HEK293 (cell line): ENCODE data around the gene AFDN.

ENCODE experiments used
- CTCF ChIA-PET: fragments of 350-600 bp; formaldehyde crosslinking; extraction: SDS; loops from one replicate; lab custom pipeline; 2021; ENCODE audit warnings: antibody characterized with exemption; lab: Yijun Ruan, JAX
- POLR2A ChIA-PET: fragments of 300-600 bp; formaldehyde crosslinking; extraction: SDS; loops from one replicate; lab custom pipeline; 2020; ENCODE audit warnings: antibody characterized with exemption, inconsistent platforms; lab: Yijun Ruan, JAX
- H3K27ac ChIP-seq: fragments of 200-500 bp; sonication (Bioruptor generic); 2 replicates; pipeline ENCODE4 v1.5.1; 2014; ENCODE audit warnings: low read depth, low read length, control low read depth, inconsistent platforms; ENCODE audit errors: extremely low read depth
- H3K36me3 ChIP-seq, 2 experiments: fragments of 200-500 bp in 1 of 2; sonication (Bioruptor generic) in 1 of 2; 1 replicate in 1 of 2; 2 replicates in 1 of 2; pipeline ENCODE4 v1.5.1; 2014 to 2017; ENCODE audit warnings: inconsistent platforms in 2 of 2, low read length in 2 of 2; ENCODE audit not compliant: control insufficient read depth in 2 of 2, insufficient read depth in 1 of 2
- H3K4me1 ChIP-seq: fragments of 200-500 bp; sonication (Bioruptor generic); 2 replicates; pipeline ENCODE4 v1.5.1; 2014; ENCODE audit warnings: mild to moderate bottlenecking, low read length, inconsistent platforms; ENCODE audit not compliant: control insufficient read depth, insufficient read depth
- H3K4me3 ChIP-seq: 2 replicates; pipeline ENCODE4 v1.5.1; 2011; ENCODE audit warnings: low read depth, mild to moderate bottlenecking, control low read depth, low read length, moderate library complexity
- H3K9me3 ChIP-seq: fragments of 200-500 bp; sonication (Bioruptor generic); 2 replicates; pipeline ENCODE4 v1.5.1; 2014; ENCODE audit warnings: low read depth, low read length, inconsistent platforms; ENCODE audit not compliant: control insufficient read depth, insufficient read depth
- KLF17 ChIP-seq: fragments of 450-650 bp; formaldehyde crosslinking; IDR thresholded peaks from 2 replicates; pipeline ENCODE4 v1.5.1; 2016; ENCODE audit warnings: missing biosample characterization, missing genetic modification characterization
- PRDM1 ChIP-seq: fragments of 450-650 bp; formaldehyde crosslinking; IDR thresholded peaks from 2 replicates; pipeline ENCODE4; 2016; ENCODE audit warnings: missing biosample characterization, missing genetic modification characterization
- PRDM6 ChIP-seq: fragments of 450-650 bp; formaldehyde crosslinking; IDR thresholded peaks from 2 replicates; pipeline ENCODE4 v1.5.1; 2017; ENCODE audit warnings: missing biosample characterization, missing genetic modification characterization
- ZBTB8A ChIP-seq: fragments of 450-650 bp; formaldehyde crosslinking; IDR thresholded peaks from 2 replicates; pipeline ENCODE4 v1.5.1; 2016; ENCODE audit warnings: missing biosample characterization, missing genetic modification characterization
- ZNF121 ChIP-seq: fragments of 450-650 bp; formaldehyde crosslinking; IDR thresholded peaks from 2 replicates; pipeline ENCODE4 v1.5.1; 2016; ENCODE audit warnings: missing biosample characterization, missing genetic modification characterization
- ZNF133 ChIP-seq: fragments of 450-650 bp; formaldehyde crosslinking; IDR thresholded peaks from 2 replicates; pipeline ENCODE4 v1.5.1; 2016; ENCODE audit warnings: missing biosample characterization, missing genetic modification characterization
- ZNF366 ChIP-seq: fragments of 450-650 bp; formaldehyde crosslinking; conservative IDR thresholded peaks from 2 replicates; pipeline ENCODE4 v1.5.1; 2016; ENCODE audit warnings: missing biosample characterization, missing genetic modification characterization
- ZNF610 ChIP-seq: fragments of 450-650 bp; formaldehyde crosslinking; IDR thresholded peaks from 2 replicates; pipeline ENCODE4 v1.5.1; 2016; ENCODE audit warnings: missing biosample characterization, missing genetic modification characterization, borderline replicate concordance
- ZSCAN5A ChIP-seq: fragments of 450-650 bp; formaldehyde crosslinking; IDR thresholded peaks from 2 replicates; pipeline ENCODE4 v1.5.1; 2016; ENCODE audit warnings: missing biosample characterization, missing genetic modification characterization
- TF ChIP-seq, protein P1 (sequence below): fragments of 450-650 bp; formaldehyde crosslinking; IDR thresholded peaks from 2 replicates; pipeline ENCODE4 v1.5.0; 2017; ENCODE audit warnings: missing biosample characterization, missing genetic modification characterization, borderline replicate concordance

The AFDN gene

GRCh38 chr6:167781868-167782267 is 44.8 kb upstream of the AFDN start (continued):
- TF ChIP-seq PRDM6 (no peak), ZNF121 (no peak), ZSCAN5A (tag by site-specific recombination) (no peak), ZNF610 (tag by site-specific recombination) (no peak)
- TF ChIP-seq, protein P1, sequence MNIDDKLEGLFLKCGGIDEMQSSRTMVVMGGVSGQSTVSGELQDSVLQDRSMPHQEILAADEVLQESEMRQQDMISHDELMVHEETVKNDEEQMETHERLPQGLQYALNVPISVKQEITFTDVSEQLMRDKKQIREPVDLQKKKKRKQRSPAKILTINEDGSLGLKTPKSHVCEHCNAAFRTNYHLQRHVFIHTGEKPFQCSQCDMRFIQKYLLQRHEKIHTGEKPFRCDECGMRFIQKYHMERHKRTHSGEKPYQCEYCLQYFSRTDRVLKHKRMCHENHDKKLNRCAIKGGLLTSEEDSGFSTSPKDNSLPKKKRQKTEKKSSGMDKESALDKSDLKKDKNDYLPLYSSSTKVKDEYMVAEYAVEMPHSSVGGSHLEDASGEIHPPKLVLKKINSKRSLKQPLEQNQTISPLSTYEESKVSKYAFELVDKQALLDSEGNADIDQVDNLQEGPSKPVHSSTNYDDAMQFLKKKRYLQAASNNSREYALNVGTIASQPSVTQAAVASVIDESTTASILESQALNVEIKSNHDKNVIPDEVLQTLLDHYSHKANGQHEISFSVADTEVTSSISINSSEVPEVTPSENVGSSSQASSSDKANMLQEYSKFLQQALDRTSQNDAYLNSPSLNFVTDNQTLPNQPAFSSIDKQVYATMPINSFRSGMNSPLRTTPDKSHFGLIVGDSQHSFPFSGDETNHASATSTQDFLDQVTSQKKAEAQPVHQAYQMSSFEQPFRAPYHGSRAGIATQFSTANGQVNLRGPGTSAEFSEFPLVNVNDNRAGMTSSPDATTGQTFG (tag by site-specific recombination) = no peak

DNA sequence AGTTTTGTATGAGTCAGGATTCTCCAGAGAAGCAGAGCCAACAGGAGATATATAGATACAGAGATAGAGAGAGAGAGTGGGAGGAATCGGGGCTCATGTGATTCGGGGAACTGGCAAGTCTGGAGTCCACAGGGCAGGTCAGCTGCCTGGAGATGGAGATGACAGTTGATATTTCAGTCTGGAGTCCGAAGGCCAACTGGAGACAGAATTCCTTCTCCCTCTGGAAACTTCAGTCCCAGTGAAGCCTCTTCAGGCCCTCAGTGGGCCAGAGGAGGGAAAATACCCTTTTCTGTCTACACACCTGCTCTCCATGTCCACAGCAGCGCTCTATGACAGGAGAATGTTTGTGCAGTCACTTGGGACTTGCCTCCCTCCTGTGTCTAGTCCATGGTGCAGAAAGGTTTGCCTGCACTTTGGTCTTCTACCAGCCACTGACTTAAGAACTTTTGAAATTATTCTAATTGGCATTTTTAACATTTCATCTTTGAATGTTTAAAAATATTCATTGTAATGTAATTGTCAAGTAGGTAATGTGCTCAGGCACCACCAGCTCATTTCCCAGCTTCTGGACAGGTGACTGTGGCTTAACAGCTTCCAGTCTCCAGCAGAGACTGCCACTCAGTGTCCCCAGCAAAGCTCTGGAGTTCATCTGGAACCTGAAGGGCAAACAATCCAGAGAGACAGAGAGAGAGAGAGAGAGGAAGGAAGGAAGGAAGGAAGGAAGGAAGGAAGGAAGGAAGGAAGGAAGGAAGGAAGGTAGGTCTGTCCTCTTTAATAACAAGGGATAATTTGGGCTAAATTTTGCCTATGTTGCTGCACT is 43.8 kb upstream of the AFDN start:
- Histone ChIP-seq H3K4me1 (no peaks in the 10 kb centered on the region), H3K9me3 (no peaks in the 10 kb centered on the region), H3K27ac (no peak overlapping the region), H3K4me3 (no peak overlapping the region)
- CTCF ChIA-PET = no interaction called here
- POLR2A ChIA-PET = no interaction called here
- TF ChIP-seq KLF17 (tag by site-specific recombination) (no peak), ZNF366 (tag by site-specific recombination) (peak; percentile 57; the same call in 1 of the 2 replicates)
- TF ChIP-seq, all 188 proteins: peak for 1
- H3K36me3 ChIP-seq = no peaks in the 10 kb centered on the region

- Histone ChIP-seq H3K4me1 (no peaks in the 10 kb centered on the region), H3K36me3 (no peaks in the 10 kb centered on the region), H3K4me3 (no peak overlapping the region), H3K27ac (no peak overlapping the region)
- TF ChIP-seq ZNF121 (no peak), PRDM1 (tag by site-specific recombination) (peak; percentile 25; the same call in 1 of the 2 replicates)
- TF ChIP-seq, all 188 proteins: peak for 1
- ChIA-PET POLR2A (no interaction called here), CTCF (interaction anchor here (0.6 kb wide), 1 partner anchor 436 kb away, joined by 4 read pairs; no protein-coding TSS in a partner anchor)
- no peaks in the 10 kb centered on the region for H3K9me3 ChIP-seq
Measured at GRCh38 chr6:167786853-167787675, 39.6 kb upstream of the AFDN start.

GRCh38 chr6:167787896-167788562 is 38.7 kb upstream of the AFDN start:
- Histone ChIP-seq H3K9me3 (no peaks in the 10 kb centered on the region), H3K4me1 (no peaks in the 10 kb centered on the region), H3K27ac (no peak overlapping the region), H3K4me3 (no peak overlapping the region), H3K36me3 (no peaks in the 10 kb centered on the region)
- ChIA-PET POLR2A (no interaction called here), CTCF (no interaction called here)
- TF ChIP-seq ZNF133 (tag by site-specific recombination) (no peak), ZBTB8A (tag by site-specific recombination) (no peak)
